ENCODE results near the gene LILRB2. TPM values are rescaled to one million over a fixed set of nuclear protein-coding genes. Genes with fewer than 3 reads are reported as not detected.

Gene LILRB2
- total and polyA plus RNA-seq, 2 donors (not counting 3 experiments of a cell fraction or from before 2014, with no cell fraction given): not detected

DNA sequence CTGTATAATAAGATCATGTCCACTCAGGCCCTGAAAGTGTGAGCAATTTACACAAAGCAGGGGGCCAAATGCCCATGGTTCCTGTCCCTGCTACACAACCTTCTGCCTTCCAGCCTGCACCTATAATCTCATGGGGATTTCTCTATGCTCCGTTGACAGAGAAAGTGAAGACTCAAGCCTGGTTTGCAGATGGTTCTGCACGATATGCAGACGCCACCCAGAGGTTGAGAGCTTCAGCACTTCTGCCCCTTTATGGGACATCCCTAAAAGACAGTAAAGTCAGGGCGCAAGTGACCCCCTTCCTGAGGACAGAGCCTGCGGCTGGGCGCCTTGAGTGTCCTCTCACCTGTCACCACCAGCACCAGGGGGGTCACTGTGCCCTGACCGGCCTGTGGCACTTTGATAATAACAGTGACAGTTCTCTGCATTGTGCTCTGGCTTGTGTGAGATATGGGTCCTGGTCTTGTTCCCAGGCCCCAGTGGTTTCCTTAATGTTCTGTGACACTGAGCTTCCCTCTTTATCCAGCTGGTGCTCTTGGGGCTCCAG, 16.9 kb upstream of the LILRB2 start:
- H3K9ac ChIP-seq (replicated peaks; ENCODE audit: extremely low read depth, insufficient read depth, low read length): no peak overlapping the region
- H3K36me3 ChIP-seq (ENCODE audit: control insufficient read depth in 2 of 2, extremely low read depth in 1 of 2, insufficient read depth in 2 of 2, low read length in 2 of 2): no peaks in the 10 kb centered on the region
- dilution Hi-C loops (cut with MboI; ENCODE audit: extremely low pct_ligation_motif_present, low sequenced_read_pairs) (no loop called here), intact Hi-C loops (cut with micrococcal nuclease) (loop anchor here (5.0 kb wide), 1 partner anchor 334 kb away; the partner anchor contains the start of gene LILRB1)
- H4K20me1 ChIP-seq (replicated peaks; ENCODE audit: control insufficient read depth, extremely low read depth, insufficient read depth, low read length): no peaks in the 10 kb centered on the region
- BruUV-seq (replicated peaks): no TSS peak
- no peak overlapping the region for H3K4me3 ChIP-seq (replicated peaks in 1 of 3; ENCODE audit: insufficient read depth in 1 of 3, low read depth in 1 of 3, low read length in 3 of 3)
- no peak for FAIRE-seq
- TF ChIP-seq GATA2 (IDR thresholded peaks at IDR 0.05; ENCODE audit: insufficient read depth, insufficient read length, low read depth, low read length): no peak
- TF ChIP-seq POLR2A (IDR thresholded peaks at IDR 0.05; ENCODE audit: low read depth, low read length): no peak
- no peak for TF ChIP-seq JUN (IDR thresholded peaks at IDR 0.05; ENCODE audit: borderline replicate concordance, insufficient read depth, insufficient read length, low read depth)
- TF ChIP-seq POLR2AphosphoS5 (IDR thresholded peaks at IDR 0.05; ENCODE audit: insufficient read depth, low read depth, low read length): no peak
- TF ChIP-seq, protein P1, sequence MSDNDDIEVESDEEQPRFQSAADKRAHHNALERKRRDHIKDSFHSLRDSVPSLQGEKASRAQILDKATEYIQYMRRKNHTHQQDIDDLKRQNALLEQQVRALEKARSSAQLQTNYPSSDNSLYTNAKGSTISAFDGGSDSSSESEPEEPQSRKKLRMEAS (IDR thresholded peaks at IDR 0.05; ENCODE audit: insufficient read depth, insufficient read length): no peak
- TF ChIP-seq FOS (IDR thresholded peaks at IDR 0.05; ENCODE audit: borderline replicate concordance, insufficient read depth, low read length): no peak
- no peak for TF ChIP-seq EZH2 (IDR thresholded peaks at IDR 0.05; ENCODE audit: borderline replicate concordance, low read depth, low read length, severe bottlenecking)
- TF ChIP-seq MYC (IDR thresholded peaks at IDR 0.05; ENCODE audit: low read depth, low read length): no peak
- TF ChIP-seq, protein P2, sequence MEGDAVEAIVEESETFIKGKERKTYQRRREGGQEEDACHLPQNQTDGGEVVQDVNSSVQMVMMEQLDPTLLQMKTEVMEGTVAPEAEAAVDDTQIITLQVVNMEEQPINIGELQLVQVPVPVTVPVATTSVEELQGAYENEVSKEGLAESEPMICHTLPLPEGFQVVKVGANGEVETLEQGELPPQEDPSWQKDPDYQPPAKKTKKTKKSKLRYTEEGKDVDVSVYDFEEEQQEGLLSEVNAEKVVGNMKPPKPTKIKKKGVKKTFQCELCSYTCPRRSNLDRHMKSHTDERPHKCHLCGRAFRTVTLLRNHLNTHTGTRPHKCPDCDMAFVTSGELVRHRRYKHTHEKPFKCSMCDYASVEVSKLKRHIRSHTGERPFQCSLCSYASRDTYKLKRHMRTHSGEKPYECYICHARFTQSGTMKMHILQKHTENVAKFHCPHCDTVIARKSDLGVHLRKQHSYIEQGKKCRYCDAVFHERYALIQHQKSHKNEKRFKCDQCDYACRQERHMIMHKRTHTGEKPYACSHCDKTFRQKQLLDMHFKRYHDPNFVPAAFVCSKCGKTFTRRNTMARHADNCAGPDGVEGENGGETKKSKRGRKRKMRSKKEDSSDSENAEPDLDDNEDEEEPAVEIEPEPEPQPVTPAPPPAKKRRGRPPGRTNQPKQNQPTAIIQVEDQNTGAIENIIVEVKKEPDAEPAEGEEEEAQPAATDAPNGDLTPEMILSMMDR (IDR thresholded peaks at IDR 0.05; ENCODE audit: extremely low read depth in 1 of 2, insufficient read depth in 1 of 2, low read depth in 1 of 2, low read length in 2 of 2): no peak
- H3K4me1 ChIP-seq (ENCODE audit: control insufficient read depth, extremely low read depth, insufficient read depth, low read length): no peaks in the 10 kb centered on the region
- no peaks in the 10 kb centered on the region for H3K9me1 ChIP-seq (replicated peaks; ENCODE audit: control insufficient read depth, extremely low read depth, insufficient read depth, low read length)
- ChIA-PET POLR2A (no interaction called here), CTCF (interaction anchor here (1.3 to 1.8 kb wide), 2 partner anchors 10 to 32 kb away, joined by 4 to 5 read pairs; no protein-coding TSS in a partner anchor)
- H3K27me3 ChIP-seq (ENCODE audit: control insufficient read depth in 2 of 2, insufficient read depth in 2 of 2, low read length in 2 of 2): no peaks in the 10 kb centered on the region
- H3K9me3 ChIP-seq (replicated peaks; ENCODE audit: control insufficient read depth, insufficient read depth, low read length): no peaks in the 10 kb centered on the region
- H3K4me2 ChIP-seq (ENCODE audit: insufficient read depth, low read length): no peak overlapping the region
- H3K27ac ChIP-seq (ENCODE audit: insufficient read depth, low read depth, low read length): no peak overlapping the region
- H3K79me2 ChIP-seq (ENCODE audit: control insufficient read depth, insufficient read depth, low read length): no peaks in the 10 kb centered on the region
- DNase-seq (ENCODE audit: low read depth, low spot score): no peak
- no peak overlapping the region for H2AFZ ChIP-seq (ENCODE audit: low read depth, low read length)

Measured in endothelial cell of umbilical vein (primary cell).